B cell (primary cell): ENCODE measurements around the gene WDR5.

Source experiments
- CTCF ChIP-seq: fragments of 200-600 bp; IDR thresholded peaks from one replicate; pipeline ENCODE4 v1.8.0; 2022; ENCODE audit warnings: antibody characterized with exemption, mild to moderate bottlenecking
- EZH2 ChIP-seq: IDR thresholded peaks from 2 replicates; pipeline ENCODE4 v1.6.1; 2012; ENCODE audit warnings: borderline replicate concordance, low read depth, mild to moderate bottlenecking, moderate library complexity, low read length; ENCODE audit not compliant: insufficient read depth, poor library complexity, severe bottlenecking

DNA sequence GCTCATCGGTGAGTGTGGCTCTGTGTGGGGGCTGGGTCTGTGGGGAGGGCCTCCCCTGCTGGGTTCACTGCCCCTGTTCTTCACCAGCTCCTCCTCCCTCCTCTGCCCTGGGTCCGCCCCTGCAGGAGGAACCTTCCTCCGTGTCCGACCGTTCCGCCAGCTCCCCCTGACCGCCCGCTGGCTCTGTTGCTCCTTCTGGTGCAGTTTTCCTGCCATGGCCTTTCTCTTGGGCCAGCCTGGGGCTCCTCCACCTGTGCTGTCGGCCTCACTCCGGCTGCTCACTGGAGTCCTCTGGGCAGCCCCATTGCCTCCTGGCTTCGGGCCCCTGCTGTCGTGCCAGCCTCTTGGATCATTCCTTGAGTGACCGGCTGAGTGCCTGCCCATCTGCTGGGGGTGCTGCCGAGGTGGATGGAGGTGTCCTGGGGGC, 16.2 kb downstream of the WDR5 start:
- no peak for TF ChIP-seq EZH2
- no peak for TF ChIP-seq CTCF
